GM21717 (cell line): ENCODE results near the gene SSBP3.

Experiments used
- ATAC-seq: cut with Tn5 transposase; IDR thresholded peaks from one replicate; pipeline ENCODE4 v1.9.1; 2021; ENCODE audit warnings: mild to moderate bottlenecking, moderate library complexity; ENCODE audit not compliant: unreplicated experiment

Gene SSBP3

GRCh38 chr1:54312796-54313316 is 93.3 kb downstream of the SSBP3 start:
- ATAC-seq: no peak

GRCh38 chr1:54311506-54311905 is 94.7 kb downstream of the SSBP3 start:
- no peak for ATAC-seq

GRCh38 chr1:54310439-54311328 is 95.5 kb downstream of the SSBP3 start:
- no peak for ATAC-seq

GRCh38 chr1:54309631-54310366 is 96.4 kb downstream of the SSBP3 start:
- ATAC-seq: no peak

GRCh38 chr1:54307305-54307704 is 98.9 kb downstream of the SSBP3 start:
- ATAC-seq: no peak

GRCh38 chr1:54305906-54306514 is 100.2 kb downstream of the SSBP3 start:
- no peak for ATAC-seq

GRCh38 chr1:54304518-54304917 is 101.7 kb downstream of the SSBP3 start:
- ATAC-seq: no peak

GRCh38 chr1:54302951-54303843 is 103.0 kb downstream of the SSBP3 start:
- no peak for ATAC-seq

GRCh38 chr1:54302549-54302948 is 103.6 kb downstream of the SSBP3 start:
- ATAC-seq: no peak

GRCh38 chr1:54301497-54301896 is 104.7 kb downstream of the SSBP3 start:
- no peak for ATAC-seq

- ATAC-seq: no peak
Observed at GRCh38 chr1:54300401-54300800, 105.8 kb downstream of the SSBP3 start.

GRCh38 chr1:54299037-54299436 is 107.2 kb downstream of the SSBP3 start:
- ATAC-seq: no peak

- ATAC-seq: no peak
Observed at GRCh38 chr1:54298284-54299033, 107.7 kb downstream of the SSBP3 start.

GRCh38 chr1:54297596-54298283 is 108.5 kb downstream of the SSBP3 start:
- no peak for ATAC-seq

- no peak for ATAC-seq
Observed at GRCh38 chr1:54296666-54297065, 109.5 kb downstream of the SSBP3 start.

- no peak for ATAC-seq
Observed at GRCh38 chr1:54294887-54295286, 111.3 kb downstream of the SSBP3 start.

GRCh38 chr1:54292002-54292911 is 113.9 kb downstream of the SSBP3 start:
- ATAC-seq: no peak
